Suprapubic skin (tissue), 4 donors: ENCODE data around the gene UBA7. TPM values are rescaled to one million over a fixed set of nuclear protein-coding genes. Genes with fewer than 3 reads are reported as not detected.

ENCODE experiments used
- DNase-seq, 2 donors: peaks; one replicate each; pipeline ENCODE4 v3.0.0-alpha.2; 2019; ENCODE audit warnings: low spot score in 2 of 2
- H3K27ac ChIP-seq: fragments of 200-600 bp; sonication (generic); one replicate; pipeline ENCODE4 v1.5.1; 2019
- H3K27me3 ChIP-seq: fragments of 200-600 bp; sonication (generic); one replicate; pipeline ENCODE4 v1.5.1; 2019
- H3K36me3 ChIP-seq: fragments of 200-600 bp; sonication (generic); one replicate; pipeline ENCODE4 v1.5.1; 2019
- H3K4me1 ChIP-seq: fragments of 200-600 bp; sonication (generic); one replicate; pipeline ENCODE4 v1.5.1; 2019
- H3K4me3 ChIP-seq: fragments of 200-600 bp; sonication (generic); one replicate; pipeline ENCODE4 v1.5.1; 2019; ENCODE audit warnings: mild to moderate bottlenecking
- H3K9me3 ChIP-seq: fragments of 200-600 bp; sonication (generic); one replicate; pipeline ENCODE4 v1.5.1; 2019
- EP300 ChIP-seq: sonication (generic); formaldehyde crosslinking; IDR thresholded peaks from one replicate; pipeline ENCODE4 v1.6.1; 2017; ENCODE audit warnings: antibody characterized with exemption
- POLR2A ChIP-seq, 2 donors: fragments of 450-650 bp; IDR thresholded peaks; one replicate each; pipeline ENCODE4 v1.6.1; 2017; ENCODE audit warnings: antibody characterized with exemption in 2 of 2, mild to moderate bottlenecking in 2 of 2, moderate library complexity in 2 of 2
- POLR2AphosphoS5 ChIP-seq, 3 donors: sonication (generic); formaldehyde crosslinking; IDR thresholded peaks; one replicate each; pipeline ENCODE4 v1.6.1; 2017; ENCODE audit warnings: antibody characterized with exemption in 3 of 3
- WGBS: methylation state at CpG from one replicate; pipeline ENCODE4 v1.1.5; 2018; 5-methylcytosine and 5-hydroxymethylcytosine counted together
- total RNA-seq, 4 donors: library from RNA; depleted of rRNA; stranded (reverse); fragments of >200 nt; gene quantifications; one replicate each; pipeline ENCODE4 v1.1.0, GENCODE V29; 2016
- TF ChIP-seq, protein P1 (sequence below), 2 donors: fragments of 200-600 bp in 1 of 2; fragments of 450-650 bp in 1 of 2; sonication (generic) in 1 of 2; IDR thresholded peaks; one replicate each; pipeline ENCODE4 v1.5.1; 2016 to 2019; ENCODE audit warnings: antibody characterized with exemption in 2 of 2, mild to moderate bottlenecking in 1 of 2, moderate library complexity in 1 of 2

UBA7 gene
- total RNA-seq, 4 donors from 2014 or later: 15.3 to 54.4 (median 31.2) TPM

DNA sequence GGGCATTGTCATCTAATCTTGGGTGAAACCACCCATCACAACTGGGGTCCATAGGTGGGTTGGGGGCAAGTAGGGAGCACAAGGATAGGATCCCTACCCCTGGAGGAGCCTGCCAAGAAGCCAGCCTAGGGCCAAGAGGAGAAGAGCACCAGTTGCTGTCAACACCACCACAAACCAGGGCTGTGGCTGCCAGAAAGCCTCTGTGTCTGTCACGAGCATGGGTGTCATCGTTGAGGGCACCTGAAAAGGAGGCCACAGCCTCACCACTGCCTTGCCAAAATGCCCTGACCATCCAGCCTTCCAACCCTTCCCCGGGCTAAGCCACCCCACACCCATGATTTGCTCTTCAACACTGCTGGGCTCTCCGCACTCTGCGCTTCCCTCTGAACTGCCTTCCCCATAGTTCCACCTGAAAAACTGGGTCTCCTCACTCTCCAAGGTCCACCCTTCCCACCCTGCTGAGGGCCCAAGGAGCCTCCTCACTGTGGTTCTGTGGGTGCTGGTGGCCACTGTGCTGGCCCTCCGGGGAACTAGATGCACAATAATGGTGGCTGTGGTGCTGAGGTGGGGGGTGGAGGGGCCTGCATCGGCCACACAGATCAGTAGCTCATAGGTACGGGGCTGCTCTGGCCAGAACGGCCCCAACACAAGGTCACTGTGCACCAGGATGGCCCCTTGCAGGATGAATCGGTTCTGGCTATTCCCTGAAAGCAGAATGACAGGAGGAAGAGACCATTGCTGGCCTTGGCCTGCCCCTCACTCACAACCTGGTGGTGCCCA lies 21.2 kb downstream of the UBA7 start:
- H3K27ac ChIP-seq: no peak overlapping the region
- 94% methylated on average over 7 of the region's 10 CpGs for WGBS
- H3K36me3 ChIP-seq: no peaks in the 10 kb centered on the region
- no peak for TF ChIP-seq POLR2A (IDR thresholded peaks at IDR 0.05)
- TF ChIP-seq POLR2AphosphoS5 (IDR thresholded peaks at IDR 0.05): no peak
- TF ChIP-seq EP300: no peak
- TF ChIP-seq, protein P1, sequence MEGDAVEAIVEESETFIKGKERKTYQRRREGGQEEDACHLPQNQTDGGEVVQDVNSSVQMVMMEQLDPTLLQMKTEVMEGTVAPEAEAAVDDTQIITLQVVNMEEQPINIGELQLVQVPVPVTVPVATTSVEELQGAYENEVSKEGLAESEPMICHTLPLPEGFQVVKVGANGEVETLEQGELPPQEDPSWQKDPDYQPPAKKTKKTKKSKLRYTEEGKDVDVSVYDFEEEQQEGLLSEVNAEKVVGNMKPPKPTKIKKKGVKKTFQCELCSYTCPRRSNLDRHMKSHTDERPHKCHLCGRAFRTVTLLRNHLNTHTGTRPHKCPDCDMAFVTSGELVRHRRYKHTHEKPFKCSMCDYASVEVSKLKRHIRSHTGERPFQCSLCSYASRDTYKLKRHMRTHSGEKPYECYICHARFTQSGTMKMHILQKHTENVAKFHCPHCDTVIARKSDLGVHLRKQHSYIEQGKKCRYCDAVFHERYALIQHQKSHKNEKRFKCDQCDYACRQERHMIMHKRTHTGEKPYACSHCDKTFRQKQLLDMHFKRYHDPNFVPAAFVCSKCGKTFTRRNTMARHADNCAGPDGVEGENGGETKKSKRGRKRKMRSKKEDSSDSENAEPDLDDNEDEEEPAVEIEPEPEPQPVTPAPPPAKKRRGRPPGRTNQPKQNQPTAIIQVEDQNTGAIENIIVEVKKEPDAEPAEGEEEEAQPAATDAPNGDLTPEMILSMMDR (IDR thresholded peaks at IDR 0.05): no peak
- peaks cover 5% of the 10 kb centered on the region for H3K4me1 ChIP-seq
- no peaks in the 10 kb centered on the region for H3K27me3 ChIP-seq
- H3K9me3 ChIP-seq: no peaks in the 10 kb centered on the region
- H3K4me3 ChIP-seq: no peak overlapping the region
- DNase-seq: peak in 1 of 2 donors; percentile 47

DNA sequence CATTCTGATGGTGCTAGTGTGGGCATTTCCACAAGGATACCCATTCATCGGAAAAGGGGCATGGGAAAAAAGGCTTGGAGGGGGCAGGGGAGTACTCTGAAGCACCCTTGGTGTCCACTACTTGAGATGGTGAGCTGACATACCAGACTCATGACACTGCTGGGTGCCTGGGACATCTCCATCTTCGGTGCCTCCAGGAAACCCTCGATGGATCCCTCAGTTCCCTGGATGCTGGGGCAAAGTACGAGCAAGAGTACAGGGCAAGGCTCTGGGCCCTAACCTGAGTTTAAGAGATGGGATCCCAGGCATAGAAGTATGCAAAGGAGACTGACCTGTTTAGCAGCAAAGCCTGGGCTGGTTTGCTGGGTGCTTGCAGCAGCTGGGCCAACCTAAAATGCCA lies 22.2 kb downstream of the UBA7 start:
- DNase-seq: peak in 1 of 2 donors; percentile 57
- Histone ChIP-seq H3K27me3 (no peaks in the 10 kb centered on the region), H3K9me3 (no peaks in the 10 kb centered on the region), H3K4me3 (no peak overlapping the region), H3K4me1 (peaks cover 15% of the 10 kb centered on the region), H3K36me3 (no peaks in the 10 kb centered on the region), H3K27ac (no peak overlapping the region)
- no peak for TF ChIP-seq POLR2AphosphoS5 (IDR thresholded peaks at IDR 0.05)
- no peak for TF ChIP-seq EP300
- TF ChIP-seq POLR2A (IDR thresholded peaks at IDR 0.05): no peak
- TF ChIP-seq, protein P1 (IDR thresholded peaks at IDR 0.05): no peak
- WGBS: 92% methylated on average over 4 of the region's 4 CpGs

DNA sequence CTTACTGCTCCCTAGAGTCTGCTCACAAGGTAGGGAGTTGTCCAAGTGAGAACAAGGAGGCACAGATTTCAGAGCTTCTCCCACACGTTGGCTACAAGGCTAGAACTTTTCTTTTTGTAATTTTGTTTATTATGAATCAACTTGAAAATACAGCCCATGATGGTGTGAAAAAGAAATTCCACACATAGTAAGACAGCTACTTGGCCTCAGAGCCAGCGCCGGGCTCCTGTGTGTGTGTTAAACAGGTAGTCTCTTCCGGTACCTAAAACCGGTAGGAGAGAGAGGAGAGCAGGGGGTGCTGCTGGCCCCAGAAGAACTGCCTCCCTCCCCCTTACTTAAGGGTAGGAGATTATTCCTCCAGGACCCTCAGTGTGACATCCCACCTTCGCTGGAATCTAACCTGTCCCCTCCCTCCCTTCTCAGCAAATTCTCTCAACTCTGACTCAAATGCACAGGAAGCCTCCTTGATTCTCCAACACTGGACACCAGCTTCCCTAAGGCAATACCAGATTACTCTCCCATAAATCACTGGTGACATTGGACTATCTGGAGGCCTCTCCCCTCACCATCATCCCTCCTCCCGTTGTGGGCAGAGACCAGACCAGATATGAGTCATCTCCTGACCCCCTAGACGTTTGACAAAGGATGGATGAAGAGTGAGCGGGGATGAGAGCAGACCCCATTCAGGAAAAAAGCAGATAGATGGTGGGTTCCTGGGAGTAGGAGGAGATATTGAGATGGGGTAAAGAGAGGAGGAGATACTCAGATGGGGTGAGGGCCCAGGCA lies 22.9 kb downstream of the UBA7 start:
- Histone ChIP-seq H3K36me3 (no peaks in the 10 kb centered on the region), H3K4me1 (peaks cover 15% of the 10 kb centered on the region), H3K27me3 (no peaks in the 10 kb centered on the region), H3K9me3 (no peaks in the 10 kb centered on the region), H3K4me3 (no peak overlapping the region), H3K27ac (no peak overlapping the region)
- TF ChIP-seq POLR2AphosphoS5 (IDR thresholded peaks at IDR 0.05): no peak
- no peak for TF ChIP-seq POLR2A (IDR thresholded peaks at IDR 0.05)
- TF ChIP-seq, protein P1 (IDR thresholded peaks at IDR 0.05): no peak
- TF ChIP-seq EP300: no peak
- WGBS: 65% methylated on average over 9 of the region's 9 CpGs
- no peak for DNase-seq

DNA sequence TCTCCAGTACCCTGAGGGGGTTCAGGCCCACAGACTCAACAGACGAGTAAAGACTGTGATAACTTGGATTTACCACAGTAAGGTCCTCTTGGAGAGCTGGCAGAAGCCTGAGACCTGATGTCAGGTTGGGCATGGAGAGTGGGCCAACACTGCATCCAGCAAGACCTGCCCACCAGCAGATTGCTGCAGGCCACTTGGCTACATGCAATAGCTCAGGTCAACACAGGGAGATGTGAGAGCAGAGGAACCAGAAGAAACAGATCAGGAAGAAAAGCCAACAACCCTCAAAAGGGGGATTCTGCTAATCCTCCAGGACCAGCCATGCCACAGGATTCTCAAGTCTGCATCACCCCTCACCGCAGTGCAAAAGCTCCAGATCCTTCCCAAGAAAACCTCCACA lies 25.7 kb downstream of the UBA7 start:
- DNase-seq: no peak
- Histone ChIP-seq H3K27me3 (no peaks in the 10 kb centered on the region), H3K9me3 (no peaks in the 10 kb centered on the region), H3K36me3 (peaks cover 3% of the 10 kb centered on the region), H3K4me3 (no peak overlapping the region), H3K27ac (no peak overlapping the region), H3K4me1 (peaks cover 31% of the 10 kb centered on the region)
- TF ChIP-seq POLR2AphosphoS5 (IDR thresholded peaks at IDR 0.05): no peak
- no peak for TF ChIP-seq EP300
- TF ChIP-seq, protein P1 (IDR thresholded peaks at IDR 0.05): no peak
- no peak for TF ChIP-seq POLR2A (IDR thresholded peaks at IDR 0.05)
- 89% methylated on average over 2 of the region's 2 CpGs for WGBS

DNA sequence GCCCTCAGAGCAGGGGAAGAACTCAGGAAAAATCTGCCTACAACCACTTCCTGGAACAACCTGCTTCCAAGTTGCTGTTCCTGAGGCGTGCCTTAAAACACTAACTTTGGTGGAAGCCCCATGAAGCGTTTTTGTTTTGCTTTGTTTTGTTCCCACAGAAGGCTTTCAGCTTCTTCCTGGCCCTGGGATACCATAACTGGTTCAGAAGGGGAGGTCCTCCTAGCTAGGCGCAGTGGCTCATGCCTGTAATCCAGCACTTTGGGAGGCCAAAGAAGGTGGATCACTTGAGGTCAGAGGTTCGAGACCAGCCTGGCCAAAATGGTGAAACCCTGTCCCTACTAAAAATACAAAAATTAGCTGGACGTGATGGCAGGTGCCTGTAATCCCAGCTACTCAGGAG lies 26.2 kb downstream of the UBA7 start:
- peaks cover 33% of the 10 kb centered on the region for H3K4me1 ChIP-seq
- H3K9me3 ChIP-seq: no peaks in the 10 kb centered on the region
- H3K4me3 ChIP-seq: no peak overlapping the region
- peak overlapping the region; percentile 98 for H3K27ac ChIP-seq
- 86% methylated on average over 5 of the region's 5 CpGs for WGBS
- no peak for TF ChIP-seq POLR2AphosphoS5 (IDR thresholded peaks at IDR 0.05)
- TF ChIP-seq EP300: no peak
- no peak for TF ChIP-seq POLR2A (IDR thresholded peaks at IDR 0.05)
- TF ChIP-seq, protein P1 (IDR thresholded peaks at IDR 0.05): no peak
- H3K36me3 ChIP-seq: peaks cover 3% of the 10 kb centered on the region
- peak in 1 of 2 donors; percentile 37 for DNase-seq
- H3K27me3 ChIP-seq: no peaks in the 10 kb centered on the region
